ENCODE measurements around the gene EFNA2.

The EFNA2 gene

DNA sequence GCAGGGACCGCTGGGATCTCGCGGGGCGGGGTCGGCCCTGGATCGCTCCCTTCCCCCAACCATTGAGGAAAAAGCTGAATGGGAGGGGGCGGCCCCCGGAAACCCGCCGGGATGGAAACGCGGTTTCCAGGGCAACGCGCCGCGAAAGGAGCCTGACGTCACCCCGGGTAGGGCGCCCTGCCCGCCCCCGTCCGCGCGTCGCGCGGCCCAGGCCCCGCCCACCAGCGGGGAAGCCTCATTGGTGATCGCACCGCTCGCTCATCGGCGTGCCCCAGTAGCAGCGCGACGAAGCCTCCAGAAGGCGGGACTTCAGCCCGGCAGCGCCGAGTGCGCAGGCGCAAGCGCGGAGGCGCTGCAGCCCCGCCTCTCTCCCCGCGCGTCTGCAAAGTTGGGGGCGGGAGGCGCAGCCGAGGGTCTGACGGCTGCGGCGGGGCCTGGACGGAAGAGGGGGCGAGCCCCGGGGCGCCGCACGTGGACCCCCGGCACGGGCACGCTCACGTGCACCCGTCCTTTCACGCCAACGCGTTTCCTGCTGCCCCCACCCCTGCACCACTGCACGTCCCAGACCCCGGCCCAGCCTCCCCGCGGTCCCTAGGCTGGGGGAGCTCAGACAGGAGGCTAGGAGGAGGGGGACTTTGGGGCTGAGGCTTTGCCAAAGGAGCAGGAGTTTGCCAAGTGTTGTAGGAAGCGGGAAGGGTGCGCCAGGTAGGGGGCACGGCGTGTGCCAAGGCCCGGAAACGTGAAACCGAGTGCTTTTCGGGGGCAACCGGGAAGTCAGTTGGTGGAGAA is 24.7 kb upstream of the EFNA2 start:
- peak; percentile 96 for DNase-seq

DNA sequence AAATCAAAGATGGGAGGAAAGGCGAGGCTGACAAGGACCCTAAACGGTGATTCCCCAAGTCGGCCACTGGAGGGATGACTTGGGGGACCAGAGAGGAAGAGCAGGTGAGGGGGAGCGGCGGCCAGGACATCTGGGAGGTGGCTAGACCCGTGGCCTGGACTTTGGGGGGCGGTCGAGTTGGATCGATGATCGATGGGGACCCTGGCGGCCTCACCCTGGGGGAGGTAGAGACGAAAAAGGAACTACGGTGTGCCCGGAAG is 24.2 kb upstream of the EFNA2 start:
- DNase-seq = peak; percentile 37

DNA sequence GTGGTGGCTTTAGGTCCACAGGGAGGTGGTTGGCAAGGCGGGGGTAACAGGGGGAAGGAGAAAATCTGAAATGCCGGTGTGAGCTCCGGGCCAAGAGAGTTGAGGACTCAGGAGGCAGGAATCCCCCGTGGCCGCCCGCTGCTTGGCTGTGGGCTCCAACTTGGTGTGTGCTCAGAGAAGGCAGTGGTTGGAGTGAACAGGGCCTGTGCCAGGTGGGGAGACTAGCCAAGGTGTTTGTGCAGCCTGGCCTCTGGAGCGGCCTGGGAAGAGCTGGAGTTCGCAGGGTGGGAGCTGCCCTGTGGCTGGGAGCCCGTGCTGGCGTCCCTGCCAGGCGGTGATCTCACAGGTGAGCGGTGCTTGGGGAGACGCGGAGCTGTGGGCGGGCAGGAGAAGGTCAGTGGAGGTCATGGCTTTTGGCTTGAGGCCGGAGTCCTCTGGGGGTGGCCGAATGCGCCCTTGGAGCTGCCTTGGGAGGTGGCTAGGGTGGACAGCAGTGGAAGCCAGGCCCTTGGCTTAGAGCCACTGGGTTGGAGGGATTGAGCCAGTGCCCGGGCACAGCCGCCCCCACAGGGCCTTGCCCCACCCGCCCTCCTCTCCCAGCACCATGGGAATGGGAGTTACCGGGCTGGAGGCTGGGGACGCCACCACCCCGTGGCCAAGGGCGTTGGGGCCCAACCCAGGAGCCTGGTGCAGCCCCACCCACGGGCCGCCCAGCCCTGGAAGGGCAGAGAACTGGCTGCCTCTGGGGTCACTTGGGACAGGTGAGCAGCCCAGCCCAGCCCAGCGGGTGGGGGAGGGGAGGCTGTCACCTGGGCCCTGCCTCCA is 23.7 kb upstream of the EFNA2 start:
- no peak for DNase-seq

DNA sequence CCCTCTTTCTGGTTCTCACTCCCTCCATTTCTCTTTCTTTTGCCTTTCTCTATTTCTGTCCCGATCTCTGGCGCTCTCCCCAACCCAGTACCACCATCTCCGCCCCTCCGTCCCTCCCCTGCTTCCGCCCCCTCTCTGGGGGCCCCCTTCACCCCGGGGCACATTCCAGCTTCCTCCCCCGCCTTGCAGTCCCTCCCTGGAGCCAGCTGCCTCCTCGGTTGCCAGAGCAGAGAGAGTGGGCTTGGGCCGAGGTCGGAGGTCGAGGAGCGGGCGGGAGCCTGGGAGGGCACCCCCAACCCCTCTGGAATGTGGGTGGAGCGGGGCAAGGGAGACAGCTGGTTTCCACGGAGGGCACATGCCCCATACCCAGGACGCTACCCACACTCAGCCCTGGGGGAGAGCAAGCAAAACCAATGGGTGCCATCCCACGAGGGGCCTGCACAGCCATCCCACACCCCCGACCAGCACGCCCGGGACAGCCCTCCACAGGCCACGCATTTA is 23.0 kb upstream of the EFNA2 start:
- DNase-seq = peak; percentile 42

DNA sequence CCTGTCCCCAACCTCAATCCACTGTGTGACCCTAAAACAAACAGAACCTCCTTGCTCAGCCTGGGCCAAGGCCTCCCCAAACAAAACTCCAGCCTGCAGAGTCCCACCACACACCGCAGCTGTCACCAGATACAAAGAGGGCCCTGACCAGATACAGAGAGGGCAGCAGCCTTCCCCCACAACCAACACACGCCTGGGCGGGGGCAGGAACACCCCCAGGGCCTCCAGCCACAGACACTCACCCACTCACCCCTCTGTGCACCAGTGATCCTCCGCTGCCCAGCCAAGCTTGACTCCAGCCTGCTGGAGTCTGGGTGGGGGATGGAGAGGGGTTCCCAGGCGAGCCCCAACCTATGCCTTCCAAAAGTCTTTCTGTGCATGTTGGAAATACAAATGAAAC is 22.5 kb upstream of the EFNA2 start:
- no peak for DNase-seq

DNA sequence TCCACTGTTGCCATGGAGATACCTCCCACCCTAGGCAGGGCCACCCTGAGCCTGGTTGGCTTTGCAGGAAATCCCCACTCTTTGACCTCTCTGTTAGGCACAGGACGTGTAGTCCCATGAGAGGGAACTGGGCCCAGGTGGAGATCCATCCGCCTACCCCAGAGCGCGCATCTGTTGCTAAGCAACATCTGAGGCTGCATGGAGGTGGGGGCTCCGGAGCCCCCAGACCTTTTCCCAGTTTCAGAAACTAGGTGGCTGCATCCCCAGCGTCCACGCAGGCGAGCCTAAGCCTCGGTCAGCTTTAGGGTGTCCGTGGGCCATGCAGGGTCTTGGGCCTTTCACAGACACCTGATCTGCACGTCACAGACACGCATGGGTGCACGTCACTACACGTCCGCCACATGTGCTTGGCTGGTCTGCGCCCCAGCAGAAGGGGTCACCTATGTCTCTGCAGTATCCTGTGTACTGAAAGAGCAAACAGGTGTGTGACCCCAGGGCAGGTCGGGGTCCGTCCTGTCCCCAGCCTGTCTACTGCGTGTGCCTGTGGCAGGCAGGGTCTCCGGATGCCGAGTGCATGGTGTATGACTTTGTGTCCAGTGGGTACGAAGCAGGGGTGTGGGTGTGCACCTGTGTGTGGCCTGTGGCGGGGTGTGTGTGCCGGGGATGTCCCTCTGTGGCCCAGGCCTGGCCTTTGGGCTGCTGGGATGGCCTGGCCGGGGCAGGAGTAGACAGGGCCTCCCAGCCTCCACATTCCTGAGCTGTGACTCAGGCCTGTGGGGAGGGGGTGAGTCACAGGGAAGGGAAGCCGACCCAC is 20.7 kb upstream of the EFNA2 start:
- DNase-seq = peak; percentile 89

DNA sequence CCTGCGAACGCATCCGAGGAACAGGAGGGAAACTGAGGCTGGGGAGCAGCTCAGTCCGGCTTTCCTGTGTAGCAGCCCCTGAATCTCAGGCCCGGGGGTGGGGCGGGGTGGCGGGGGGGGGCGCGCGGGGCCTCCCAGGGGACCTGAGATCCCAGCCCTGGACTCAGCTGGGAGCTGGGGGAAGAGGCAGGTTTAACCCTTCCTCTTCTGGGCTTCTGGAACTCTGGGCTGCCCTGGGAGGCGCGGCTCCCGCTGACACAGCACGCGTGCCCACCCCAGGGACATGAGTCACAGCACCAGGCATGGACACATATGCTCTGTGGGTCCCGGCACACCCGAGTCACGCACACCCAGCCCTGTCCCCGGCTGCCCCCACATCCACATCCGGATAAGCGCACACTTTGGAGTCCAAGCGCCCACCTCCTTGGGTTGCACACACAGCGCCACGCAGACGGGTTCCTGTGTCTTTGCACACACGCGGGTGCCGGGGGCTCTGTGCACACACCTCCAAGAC is 20.0 kb upstream of the EFNA2 start:
- DNase-seq = peak; percentile 88

DNA sequence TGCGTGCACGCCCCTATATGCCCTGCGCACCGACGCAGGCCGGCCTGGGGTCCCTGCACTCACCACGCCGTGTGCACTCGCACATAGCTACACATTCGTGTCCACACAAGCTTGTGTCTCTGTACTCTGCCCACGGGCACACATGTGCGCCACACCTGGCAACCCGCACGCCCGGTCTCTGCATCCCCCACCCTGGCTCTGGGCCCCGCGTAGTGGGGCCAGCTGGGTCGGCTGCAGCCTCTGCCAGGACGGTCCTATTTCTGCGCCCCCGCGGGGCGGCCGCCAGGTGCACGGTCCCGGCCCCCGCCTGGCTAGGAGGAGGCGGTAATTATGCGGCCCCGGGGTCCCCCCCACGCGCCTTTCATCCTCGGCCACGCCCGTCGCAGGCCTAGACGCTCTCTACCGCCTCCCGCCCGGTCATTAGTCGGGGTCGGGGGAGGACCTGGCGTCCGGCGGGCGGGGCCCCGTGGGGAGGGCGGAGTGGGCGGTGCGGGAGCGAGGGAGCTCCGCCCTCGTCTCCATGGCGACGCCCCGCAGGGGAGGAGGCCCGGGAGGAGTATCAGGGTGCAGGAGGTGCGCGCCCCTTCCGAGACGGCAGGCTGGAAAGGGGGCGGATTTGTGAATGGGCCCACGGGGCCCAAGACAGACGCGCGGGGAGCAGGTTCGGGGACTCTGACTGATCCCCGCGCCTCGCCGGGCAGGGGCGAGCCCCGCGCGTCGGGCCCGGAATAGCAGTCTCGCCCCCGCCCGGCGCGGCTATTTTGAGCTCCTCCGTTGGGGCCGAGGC is 19.4 kb upstream of the EFNA2 start:
- DNase-seq = peak; percentile 84

DNA sequence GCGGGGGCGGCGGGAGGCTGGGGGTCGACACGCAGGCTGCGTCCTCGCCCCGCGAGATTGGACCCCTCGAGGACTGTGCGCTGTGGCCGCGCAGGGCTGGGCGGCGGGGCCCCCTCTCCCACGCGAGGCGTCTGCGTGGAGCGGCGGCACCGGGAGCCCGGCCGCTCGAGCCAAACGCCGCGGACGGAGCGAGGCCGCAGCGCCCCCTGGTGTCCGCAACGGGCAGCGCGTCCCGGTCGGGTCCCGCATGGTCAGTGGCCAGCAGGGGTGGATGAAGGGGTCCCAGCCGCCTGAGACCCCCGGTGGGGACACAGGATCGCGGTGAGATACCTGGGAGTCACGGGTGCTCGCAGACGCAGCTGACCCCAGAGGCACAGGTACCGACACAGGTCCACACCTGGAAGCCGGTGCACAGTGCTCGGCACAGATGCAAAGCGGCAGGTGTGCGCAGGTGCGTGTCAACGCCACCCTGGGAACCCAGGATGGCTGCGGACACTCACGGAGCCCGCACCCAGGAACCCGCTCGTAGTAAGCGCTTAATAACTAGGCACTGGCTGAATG is 18.7 kb upstream of the EFNA2 start:
- no peak for DNase-seq

DNA sequence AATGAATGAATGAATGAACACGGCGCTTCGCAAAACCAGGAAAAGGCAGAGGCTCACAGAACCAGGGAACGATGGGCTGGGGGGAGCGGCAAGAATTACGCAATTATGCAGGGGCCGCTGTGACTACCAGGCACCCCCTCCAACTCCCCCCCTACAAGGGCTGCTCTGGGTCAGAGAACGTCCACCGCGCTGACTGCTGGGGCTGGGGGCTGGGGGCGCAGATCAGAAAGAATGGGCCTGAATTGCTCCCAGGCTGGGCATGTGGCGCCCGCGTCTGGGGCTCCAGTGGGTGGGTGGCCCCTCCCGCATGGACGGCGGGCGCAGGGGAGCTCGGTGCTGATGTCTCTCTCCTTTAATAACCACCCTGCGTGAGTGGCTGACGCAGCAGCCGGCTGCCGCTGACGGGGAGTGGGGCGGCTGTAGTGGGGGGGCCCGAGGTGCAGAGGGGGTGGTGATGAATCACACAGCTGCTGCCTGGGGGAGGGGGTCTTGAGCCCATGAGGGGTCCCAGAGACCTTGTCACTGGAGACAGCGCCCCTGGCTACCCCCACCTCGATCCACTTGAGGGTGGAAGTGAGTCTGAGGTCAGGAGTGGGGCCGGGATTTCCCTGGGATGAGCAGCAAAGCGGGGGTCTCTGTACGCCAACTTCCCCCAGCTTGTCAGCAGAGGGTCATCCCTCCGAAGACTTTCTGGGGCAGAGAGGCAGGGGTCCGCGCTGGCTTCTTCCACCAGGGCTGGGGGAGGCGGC is 18.0 kb upstream of the EFNA2 start:
- peak; percentile 58 for DNase-seq

DNA sequence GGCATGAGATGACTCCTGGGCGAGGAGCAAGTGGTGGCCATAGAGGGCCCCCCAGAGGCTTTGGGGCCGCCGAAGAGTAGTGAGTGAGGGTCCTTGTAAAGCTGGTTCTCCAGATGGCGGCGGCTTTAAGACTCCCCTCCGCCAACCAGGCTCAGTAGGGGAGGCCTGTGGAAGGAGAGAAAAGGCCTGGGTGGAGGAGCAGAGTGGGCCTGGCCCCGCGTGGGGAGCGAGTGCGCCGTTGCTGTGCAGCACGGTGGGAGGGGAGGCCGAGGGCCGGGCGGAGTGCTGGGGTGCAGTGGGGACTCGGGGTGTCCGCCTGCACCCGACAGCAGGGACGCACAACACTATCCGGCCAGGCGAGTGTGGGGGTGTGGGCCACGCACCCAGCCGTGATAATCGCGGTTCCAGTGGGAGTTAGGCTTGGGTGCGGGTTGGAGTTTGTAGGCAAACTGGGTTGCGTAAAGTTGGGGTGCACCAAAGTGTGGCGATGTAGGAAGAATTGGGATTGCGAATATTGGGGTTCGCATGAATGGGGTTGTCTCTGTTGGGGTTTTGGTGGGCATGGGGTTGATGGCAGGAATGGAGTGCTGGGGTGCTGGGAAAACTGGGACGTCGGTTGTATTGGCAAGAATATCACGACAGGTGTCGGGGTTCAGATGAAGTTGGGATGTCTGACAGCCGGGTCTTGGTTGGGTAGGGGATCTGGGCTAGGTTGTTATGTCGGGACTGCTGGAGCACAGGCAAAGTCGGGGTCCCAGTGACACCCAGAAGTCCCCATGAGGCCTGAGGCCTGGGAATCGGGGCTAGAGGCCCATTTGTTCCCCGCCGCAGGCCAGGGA is 17.2 kb upstream of the EFNA2 start:
- no peak for DNase-seq

DNA sequence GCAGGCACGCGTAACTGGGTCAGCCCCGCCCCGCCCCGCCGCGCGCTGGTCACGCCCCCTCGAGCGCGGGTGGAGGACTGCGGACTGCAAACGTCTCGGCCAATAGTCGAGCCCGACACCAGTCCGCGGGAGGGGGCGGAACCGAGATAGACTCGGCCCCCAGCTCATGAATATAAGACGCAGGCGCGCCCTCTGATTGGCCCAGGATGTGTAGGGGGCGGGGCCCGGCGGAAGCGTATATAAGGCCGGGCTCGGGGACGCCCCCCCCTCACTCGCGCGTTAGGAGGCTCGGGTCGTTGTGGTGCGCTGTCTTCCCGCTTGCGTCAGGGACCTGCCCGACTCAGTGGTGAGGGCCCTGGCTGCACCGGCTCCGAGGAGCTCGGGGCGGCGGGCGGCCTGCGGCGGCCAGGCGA is 16.6 kb upstream of the EFNA2 start, which contains the start of gene CIRBP:
Gene CIRBP, plus strand, starts transcription at position 268 of the 413 bp plus-strand sequence. CDS start 1,602 bp downstream, outside the sequence.
- DNase-seq = peak; percentile 99

DNA sequence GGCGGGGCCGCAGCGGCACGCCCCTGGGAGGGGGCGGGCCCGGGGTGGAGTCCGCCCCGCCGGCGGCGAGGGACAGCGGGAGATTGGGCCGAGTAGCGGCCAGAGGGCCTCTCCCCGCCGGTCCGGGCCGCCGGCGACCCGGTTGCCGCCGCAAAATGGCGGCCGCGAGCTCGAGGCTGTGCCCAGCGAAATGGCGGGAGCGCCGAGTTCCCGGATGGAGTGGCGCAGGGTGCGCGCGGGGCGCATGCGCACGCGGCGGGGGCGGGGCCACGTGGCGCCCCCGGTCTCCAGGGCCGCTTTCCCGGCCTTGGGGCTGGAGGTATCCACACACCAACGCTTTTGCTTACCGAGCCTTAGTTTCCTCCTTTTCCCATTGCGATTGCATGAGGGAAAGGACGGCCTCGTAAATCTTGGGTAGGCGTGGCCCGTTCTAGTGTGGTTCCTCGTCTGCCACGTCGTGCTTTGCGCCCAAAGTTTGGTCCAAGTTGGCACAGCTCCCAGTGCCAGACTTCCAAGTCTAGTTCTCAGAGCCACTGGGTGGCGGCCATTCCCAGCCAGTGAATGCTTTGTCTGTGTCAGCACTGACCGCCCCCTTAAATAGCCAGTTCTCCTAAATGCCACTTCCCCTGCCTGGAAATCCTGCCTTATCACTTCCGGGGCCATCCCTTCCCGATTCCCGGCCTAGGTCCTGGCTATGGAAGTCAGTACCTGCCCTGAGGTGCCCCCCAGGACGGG is 16.0 kb upstream of the EFNA2 start:
- peak; percentile 87 for DNase-seq

DNA sequence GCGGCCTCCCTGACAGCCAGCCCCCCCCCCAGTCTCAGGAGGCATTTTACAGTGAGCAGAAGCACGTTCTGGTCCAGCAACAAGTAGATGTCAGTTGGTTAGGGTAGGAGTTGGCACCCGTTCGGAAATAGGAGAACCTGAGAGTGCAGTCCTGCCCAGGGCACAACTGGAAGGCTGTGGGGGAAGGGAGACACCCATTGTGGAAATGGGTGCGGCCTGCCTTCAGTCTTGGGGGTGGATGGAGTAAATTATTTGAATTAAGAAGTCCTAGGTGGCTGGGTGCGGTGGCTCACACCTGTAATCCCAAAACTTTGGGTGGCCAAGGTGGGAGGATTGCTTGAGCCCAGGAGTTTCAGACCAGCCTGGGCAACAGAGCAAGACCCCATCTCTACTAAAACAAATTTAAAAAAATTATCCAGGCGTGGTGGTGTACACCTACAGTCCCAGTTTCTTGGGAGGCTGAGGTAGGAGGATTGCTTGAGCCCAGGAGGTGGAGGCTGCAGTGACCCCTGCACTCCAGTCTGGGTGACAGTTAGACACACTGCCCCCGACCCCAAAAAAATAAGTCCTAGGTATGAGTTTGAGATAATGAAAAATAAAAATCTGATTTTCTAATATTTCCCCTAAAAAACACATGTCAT is 15.3 kb upstream of the EFNA2 start:
- no peak for DNase-seq

DNA sequence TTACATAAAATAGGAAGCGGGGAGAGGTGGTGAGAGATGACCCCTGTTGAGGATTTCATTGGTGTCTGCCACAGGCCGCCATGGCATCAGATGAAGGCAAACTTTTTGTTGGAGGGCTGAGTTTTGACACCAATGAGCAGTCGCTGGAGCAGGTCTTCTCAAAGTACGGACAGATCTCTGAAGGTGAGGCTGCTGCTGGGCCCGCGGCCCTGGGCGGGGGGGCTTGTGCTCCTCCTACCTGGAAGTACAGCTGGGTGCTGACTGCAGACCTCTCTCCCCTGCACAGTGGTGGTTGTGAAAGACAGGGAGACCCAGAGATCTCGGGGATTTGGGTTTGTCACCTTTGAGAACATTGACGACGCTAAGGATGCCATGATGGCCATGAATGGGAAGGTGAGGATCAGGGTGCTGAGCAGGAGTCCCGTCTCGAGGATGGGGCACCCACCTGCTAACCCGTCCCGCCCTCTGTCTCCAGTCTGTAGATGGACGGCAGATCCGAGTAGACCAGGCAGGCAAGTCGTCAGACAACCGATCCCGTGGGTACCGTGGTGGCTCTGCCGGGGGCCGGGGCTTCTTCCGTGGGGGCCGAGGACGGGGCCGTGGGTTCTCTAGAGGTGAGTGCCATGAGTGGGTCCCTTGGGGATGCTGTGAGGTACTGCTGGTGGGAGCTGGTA is 14.7 kb upstream of the EFNA2 start:
- no peak for DNase-seq

DNA sequence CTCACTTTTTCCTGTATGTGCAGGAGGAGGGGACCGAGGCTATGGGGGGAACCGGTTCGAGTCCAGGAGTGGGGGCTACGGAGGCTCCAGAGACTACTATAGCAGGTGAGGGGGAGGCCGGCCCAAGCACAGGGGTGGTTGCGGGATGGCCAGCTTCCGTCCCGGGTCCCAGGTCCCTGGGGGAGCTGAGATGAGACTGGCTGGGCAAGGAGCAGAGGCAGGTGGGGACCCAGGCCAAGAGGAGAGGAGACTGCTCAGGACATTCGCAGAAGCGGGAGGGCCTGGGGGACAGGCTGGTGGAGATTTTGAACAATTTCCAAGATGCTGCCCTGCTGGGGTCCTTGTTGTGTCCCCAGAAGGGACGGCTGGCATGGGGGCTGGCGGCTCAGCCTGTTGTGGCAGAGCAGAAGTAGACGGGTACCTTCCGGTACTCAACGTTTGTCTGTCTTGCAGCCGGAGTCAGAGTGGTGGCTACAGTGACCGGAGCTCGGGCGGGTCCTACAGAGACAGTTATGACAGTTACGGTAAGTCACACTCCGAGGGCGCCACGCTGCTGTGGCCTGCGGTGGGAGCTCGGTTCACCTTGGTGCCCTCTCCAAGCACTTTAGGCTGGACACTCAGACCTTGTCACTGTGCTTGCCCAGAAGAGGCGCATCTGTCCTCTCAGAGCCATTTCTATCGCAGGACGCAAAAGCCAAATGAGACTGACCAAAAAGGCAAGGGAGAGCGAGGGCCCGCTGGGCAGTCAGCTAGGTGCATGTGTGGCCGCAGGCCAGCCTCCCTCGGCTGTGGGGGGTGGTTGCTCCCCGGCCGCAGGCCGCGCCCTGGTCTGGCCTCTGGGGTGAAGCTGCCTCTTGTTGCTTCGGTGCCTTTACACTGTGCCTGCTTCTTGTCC is 13.9 kb upstream of the EFNA2 start:
- no peak for DNase-seq
